ENCODE measurements around the gene MYH2.
A peak's percentile ranks its signal among the peaks of the same experiment; 100 is the strongest.

MYH2 gene

GRCh38 chr17:10549096-10549842, at the start of gene MYH2:
MYH2 (minus strand) TSS chr17:10549658; CDS start chr17:10547920, 1,738 bp downstream.
- peak; percentile 29 for DNase-seq (ENCODE audit: low read depth)
- no peak within 1 kb of the TSS for H3K4me3 ChIP-seq (ENCODE audit: low read length)
- no peak for TF ChIP-seq CTCF (conservative IDR thresholded peaks at IDR 0.05; ENCODE audit: low read length)

- TF ChIP-seq CTCF (conservative IDR thresholded peaks at IDR 0.05; ENCODE audit: low read length): no peak
- no peak for DNase-seq (ENCODE audit: low read depth)
- no peak overlapping the region for H3K4me3 ChIP-seq (ENCODE audit: low read length)
These were observed 49.2 kb upstream of the MYH2 start for GRCh38 chr17:10598621-10599020.

- no peak for TF ChIP-seq CTCF (conservative IDR thresholded peaks at IDR 0.05; ENCODE audit: low read length)
- no peak overlapping the region for H3K4me3 ChIP-seq (ENCODE audit: low read length)
- DNase-seq (ENCODE audit: low read depth): no peak
These were observed 40.2 kb upstream of the MYH2 start for GRCh38 chr17:10589553-10590145.

GRCh38 chr17:10585529-10585928, 36.1 kb upstream of the MYH2 start:
- no peak for DNase-seq (ENCODE audit: low read depth)
- H3K4me3 ChIP-seq (ENCODE audit: low read length): no peak overlapping the region
- TF ChIP-seq CTCF (conservative IDR thresholded peaks at IDR 0.05; ENCODE audit: low read length): no peak

GRCh38 chr17:10583834-10584233, 34.4 kb upstream of the MYH2 start:
- TF ChIP-seq CTCF (conservative IDR thresholded peaks at IDR 0.05; ENCODE audit: low read length): no peak
- DNase-seq (ENCODE audit: low read depth): no peak

GRCh38 chr17:10579270-10579669, 29.8 kb upstream of the MYH2 start:
- H3K4me3 ChIP-seq (ENCODE audit: low read length): no peak overlapping the region
- DNase-seq (ENCODE audit: low read depth): peak; percentile 8
- TF ChIP-seq CTCF (conservative IDR thresholded peaks at IDR 0.05; ENCODE audit: low read length): no peak

More at GRCh38 chr17:10583834-10584233, 34.4 kb upstream of the MYH2 start:
- H3K4me3 ChIP-seq (ENCODE audit: low read length): no peak overlapping the region

GRCh38 chr17:10574324-10574723, 24.9 kb upstream of the MYH2 start:
- no peak for TF ChIP-seq CTCF (conservative IDR thresholded peaks at IDR 0.05; ENCODE audit: low read length)
- DNase-seq (ENCODE audit: low read depth): peak; percentile 39
- H3K4me3 ChIP-seq (ENCODE audit: low read length): no peak overlapping the region
